Activated CD4-positive, alpha-beta T cell treated with anti-CD3 and anti-CD28 coated beads for 1 hour (primary cell): ENCODE data around the gene PNPLA7.
"Not testable (repeated sequence)": the region's sequence is repeated elsewhere in the genome, so short reads cannot be mapped to it uniquely, and the experiment has no call there.

Source experiments
- DNase-seq: peaks from one replicate; pipeline ENCODE4 v3.0.0-alpha.2; 2020

PNPLA7 gene

DNA sequence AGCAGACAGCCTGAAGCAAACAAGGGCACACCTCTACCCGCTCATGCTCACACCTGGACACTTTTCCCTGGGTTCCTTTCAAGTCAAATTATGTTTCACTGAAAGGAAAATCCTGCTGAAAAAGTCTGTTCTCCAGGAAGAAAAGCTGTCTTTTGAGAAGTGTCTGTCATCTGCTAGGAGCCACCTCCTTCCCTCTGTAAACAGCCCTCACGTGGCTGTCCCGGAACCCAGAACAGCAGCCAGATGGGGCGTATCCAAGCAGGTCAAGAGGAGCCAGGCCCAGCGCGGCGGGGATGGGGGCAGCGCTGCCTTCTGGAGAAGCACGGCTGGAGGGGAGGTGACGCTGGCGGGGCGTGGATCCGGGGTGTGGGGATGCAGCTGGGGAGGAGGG lies at the start of gene PNPLA7:
Gene PNPLA7 (minus strand): TSS at position 172 of the 391 bp plus-strand sequence. CDS start 205 bp downstream, outside the sequence.
- DNase-seq: peak; percentile 26

DNA sequence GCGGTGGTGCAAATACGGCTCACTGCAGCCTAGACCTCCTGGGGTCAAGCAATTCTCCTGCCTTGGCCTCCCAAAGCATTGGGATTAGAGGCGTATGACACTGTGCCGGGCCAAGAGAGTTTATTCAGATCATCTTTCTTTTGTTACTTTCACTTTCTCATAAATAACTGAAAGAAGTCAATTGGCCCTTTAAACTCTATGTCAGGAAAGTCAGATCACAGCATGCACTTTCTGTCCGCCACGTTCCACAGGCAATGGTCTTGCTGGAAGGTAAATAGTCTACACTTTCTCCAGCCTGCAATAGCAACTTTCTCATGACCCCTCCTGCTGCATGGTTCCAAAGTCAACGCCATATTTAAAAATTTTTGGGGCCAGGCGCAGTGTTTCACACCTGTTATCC lies 48.7 kb upstream of the PNPLA7 start:
- no peak for DNase-seq

DNA sequence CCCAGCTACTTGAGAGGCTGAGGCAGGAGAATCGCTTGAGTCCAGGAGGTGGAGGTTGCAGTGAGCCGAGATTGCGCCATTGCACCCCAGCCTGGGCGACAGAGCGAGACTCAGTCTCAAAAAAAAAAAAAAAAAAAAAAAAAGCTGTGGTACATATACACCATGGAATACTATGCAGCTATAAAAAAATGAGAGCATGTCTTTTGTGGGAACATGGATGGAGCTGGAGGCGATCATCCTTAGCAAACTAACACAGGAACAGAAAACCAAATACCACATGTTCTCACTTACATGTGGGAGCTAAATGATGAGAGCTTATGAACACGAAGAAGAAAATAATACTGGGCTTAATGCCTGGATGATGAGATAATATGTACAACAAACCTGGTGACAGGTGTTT lies 46.4 kb upstream of the PNPLA7 start:
- DNase-seq: not testable (repeated sequence)

DNA sequence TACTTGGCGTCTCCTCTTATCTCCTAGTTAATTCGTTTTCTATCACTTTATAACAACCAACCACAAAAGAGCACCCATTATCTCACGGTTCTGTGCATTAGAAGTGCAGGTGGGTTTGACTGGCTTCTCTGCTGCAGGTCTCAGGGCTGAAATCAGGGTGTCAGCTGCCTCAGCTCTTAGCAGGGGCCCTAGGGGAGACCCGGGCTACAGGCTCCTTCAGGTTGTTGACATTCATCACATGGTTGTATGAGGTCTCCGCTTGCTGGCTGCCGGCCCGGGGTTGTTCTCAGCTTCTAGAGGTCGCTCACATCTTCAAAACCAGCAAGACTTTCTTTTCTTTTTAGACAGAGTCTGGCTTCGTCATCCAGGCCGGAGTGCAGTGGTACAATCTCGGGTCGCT lies 43.0 kb upstream of the PNPLA7 start:
- no peak for DNase-seq

DNA sequence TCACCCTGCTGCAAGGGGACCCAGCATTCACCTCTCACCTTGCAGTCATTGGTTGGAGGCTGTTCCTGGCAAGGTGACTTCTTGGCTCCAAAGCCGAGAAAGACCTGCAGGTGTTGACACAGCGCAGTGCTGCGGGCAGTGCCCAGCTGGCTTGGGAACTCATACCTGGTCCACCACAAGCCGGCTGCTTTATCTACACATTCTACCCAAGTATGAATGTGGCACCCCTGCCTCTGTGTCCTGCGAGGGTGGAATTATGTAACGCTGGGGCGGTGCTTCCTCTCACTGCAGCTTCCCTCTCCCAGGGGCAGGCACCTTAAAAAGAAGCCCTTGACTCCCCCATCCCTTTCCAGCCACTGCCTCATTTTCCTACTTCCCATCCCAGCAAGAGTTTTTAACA lies 42.6 kb upstream of the PNPLA7 start:
- no peak for DNase-seq

DNA sequence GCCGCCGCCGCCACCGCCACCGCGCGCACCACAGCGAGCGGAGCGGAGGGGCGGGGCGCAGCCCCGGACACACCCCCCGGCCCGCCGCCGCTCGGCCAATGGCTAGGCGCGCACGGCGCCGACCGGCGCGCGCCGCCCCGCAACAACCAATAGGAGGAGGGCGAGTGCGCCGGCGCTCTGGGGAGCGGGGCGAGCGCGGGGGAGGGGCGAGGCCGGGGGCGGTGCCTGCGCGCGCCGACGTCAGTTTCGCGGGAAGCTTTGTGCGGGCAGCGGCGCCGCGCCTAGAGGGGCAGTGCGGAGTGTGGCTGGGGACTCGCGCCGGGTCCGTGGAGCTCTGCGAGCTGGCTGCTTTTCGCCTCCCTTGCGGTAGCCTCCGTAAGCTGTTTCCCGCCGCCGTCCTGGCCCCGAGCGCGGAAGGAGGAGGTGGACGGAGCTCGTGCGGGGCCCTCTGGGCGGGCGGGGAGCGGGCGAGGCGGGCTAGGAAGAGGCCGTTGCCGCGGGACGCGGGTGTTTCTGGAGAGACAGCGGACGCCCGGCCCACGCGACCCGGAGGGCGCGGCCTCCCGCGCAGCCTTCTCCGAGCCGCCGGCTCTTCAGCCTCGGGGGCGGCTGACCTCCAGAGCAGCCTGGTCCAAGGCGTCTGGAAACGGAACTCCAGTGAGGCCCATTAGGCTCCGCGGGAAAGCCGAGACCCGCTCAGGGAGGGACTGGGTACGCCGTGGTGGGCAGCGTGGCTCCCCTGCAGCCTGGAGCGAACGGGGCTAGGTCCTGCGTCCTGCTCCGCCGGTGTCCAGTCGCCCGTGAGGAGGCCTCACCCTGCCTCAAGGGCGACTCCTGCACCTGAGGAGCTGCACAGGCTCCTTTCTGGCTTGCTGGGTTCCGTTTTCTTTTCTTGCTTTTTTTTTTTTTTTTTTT lies 40.5 kb upstream of the PNPLA7 start, which contains the start of gene ZMYND19:
Gene ZMYND19 (minus strand): TSS at position 44 of the 915 bp plus-strand sequence. CDS start 249 bp downstream, outside the sequence.
- peak; percentile 85 for DNase-seq

DNA sequence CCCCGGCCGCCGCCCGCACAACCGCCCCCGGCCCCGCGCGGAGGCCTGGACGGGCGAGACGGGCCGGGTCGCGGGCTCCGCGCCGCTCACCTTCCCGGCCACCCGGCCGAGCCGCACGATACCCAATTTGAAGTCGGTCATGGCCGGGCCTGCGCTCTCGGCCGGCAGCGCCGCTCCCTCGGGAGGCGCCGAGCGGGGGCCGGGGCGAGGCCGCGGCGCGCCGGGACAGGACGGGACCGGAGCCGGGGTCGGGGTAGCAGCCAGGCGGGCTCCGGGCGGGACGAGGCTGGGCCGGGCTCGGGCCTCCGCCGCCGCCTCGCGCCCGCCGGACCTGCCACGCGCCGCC lies 39.9 kb upstream of the PNPLA7 start:
- no peak for DNase-seq

DNA sequence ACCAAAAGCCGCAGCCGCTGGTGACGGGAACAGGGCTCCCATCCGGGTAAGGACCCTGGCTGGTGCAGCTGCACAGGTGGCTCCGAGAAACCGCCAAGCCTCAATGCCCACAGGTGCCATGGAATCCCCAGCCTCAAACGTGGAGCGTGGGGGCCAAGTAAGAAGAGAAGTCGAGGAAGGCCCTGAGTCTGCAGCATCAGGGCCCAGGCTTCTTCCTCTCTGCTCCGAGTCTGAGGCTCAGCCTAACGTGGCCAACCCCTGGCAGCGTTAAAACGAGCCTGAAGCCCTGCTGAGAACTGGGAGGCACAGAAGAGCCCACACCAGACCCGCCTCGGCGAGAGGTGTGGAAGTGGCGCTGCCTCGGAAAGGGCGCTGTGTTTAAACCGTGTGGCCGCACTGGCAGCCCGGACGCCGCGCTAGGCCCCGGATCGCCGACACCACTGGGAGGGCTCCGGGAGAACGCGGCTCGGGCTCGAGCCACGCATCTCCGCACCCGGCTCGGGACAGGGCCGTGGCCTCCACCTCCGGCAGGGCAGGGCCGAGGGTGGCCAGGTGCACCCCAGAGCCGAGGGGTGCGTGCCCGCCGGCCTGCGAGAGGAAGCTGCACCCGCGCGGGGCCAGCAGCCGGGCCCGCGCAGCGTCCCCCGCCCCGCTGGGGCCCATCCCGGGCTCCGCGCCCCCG lies 39.4 kb upstream of the PNPLA7 start:
- DNase-seq: no peak

DNA sequence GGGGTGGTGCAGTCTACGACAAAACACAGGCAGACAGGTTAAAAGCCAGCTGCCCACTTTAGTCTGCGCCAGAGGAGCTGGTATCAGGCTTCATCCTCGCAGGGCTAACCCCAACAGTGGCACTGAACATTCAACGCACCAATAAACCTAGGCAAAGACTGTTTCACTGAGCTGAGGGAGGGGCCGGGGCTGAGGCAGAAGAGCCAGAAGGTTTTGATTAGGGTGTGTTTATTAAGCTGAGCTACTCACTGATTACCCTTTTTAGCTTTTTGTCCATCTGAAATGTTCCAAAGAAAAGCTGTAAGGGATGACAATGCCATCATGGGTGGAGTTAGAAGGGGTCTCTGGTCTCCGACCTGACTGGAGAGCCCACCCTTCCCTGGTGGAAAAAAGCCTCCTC lies 38.7 kb upstream of the PNPLA7 start:
- no peak for DNase-seq

DNA sequence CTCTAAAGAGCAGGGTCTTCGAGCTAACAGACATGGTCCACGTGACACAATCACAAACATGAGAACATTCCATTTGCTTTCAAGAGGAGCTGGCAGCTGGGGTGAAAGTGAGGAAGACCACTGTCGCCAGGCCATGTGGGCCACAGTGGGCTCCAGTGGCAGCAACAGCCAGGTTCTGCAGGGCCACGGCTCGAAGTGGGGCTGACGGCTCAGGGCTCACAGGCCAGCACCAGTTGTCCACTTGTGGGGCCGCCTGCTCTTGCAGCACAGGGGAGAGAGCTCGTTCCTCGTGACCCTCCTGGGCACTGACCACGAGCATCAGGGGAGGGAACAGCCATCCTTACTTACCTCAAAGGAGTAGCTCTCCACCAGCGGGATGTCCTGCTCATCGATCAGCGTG lies 38.1 kb upstream of the PNPLA7 start:
- DNase-seq: no peak

DNA sequence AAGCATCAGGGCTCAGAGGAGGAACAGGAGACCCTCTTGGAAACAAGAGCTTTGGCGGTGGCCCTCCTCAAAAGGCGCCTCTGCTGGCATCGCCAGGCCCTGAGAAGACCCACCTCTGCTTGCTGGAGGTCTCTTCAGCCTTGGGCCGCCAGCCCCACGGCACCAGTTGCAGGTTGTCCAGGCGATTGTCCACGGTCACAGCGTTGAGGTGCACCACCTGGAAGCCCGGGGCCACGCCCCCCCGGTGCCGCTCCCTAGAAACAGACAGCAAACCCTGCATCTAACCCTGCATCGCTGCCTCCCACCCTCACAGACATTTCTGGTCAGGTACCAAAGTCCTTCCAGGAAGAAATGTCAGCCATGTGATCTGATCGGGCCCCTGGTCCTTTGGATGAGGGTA lies 36.7 kb upstream of the PNPLA7 start:
- DNase-seq: no peak

DNA sequence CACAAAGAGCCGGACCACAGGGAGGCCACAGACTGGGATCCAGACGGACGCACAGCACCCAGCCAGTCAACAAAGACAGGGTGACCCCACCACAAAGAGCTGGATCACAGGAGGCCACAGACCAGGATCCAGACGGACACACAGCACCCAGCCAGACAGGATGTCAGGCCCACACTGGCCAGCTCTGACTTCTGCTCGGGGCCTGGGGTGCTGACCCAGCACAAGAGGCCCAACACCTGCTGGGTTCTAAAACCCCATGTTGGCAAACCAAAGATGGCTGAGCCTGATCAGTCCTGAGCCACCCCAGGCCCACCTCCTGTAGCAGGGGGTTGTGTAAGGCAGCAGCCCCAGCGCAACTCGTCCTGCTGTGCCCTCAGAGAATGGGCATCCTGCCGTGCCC lies 33.8 kb upstream of the PNPLA7 start:
- DNase-seq: no peak

DNA sequence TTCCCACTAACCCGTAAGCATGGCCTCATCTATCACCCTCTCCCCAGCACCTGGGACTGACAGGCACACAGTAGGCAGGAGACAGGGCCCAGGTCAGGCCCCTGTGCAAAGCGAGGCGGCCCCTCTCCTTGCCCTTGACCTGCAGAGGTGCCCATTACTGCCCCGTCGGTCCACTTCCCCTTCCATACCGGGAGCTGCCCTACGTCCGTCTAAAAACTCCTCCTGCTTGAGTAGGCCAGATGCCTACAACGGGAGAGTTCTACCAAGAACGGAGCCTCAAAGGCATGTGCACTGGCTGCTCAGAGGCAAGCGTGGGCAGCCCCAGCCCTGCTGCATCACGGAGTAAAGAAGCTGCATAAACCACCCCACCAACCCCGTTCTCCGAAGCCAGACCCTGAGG lies 33.1 kb upstream of the PNPLA7 start:
- DNase-seq: no peak

DNA sequence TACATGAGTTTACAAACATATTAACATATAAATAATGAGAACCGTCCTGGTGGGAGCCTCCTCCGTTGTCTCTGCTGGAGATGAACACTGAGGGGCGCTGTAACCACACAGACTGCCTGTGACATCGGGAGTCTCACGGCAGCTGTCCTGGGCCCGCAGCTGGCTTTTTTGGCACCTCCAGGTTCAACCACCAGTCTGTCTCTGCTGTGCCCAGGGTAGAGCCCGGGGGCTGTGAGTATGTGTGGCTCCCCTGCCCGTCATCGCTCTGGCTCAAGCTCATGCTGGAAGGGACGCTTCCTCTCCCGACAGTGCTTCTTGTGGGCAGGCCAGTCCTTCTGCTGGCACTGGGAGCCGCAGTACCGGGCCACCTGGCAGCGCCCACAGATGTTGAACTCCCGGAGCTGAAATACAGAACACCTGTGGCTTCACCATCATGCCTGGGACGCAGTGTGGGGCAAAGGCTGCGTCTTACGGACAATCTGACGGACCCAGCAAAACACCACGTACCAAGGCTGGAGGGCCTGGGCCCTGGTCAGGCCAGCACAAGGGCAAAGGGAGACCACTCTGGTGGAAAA lies 32.2 kb upstream of the PNPLA7 start:
- no peak for DNase-seq

DNA sequence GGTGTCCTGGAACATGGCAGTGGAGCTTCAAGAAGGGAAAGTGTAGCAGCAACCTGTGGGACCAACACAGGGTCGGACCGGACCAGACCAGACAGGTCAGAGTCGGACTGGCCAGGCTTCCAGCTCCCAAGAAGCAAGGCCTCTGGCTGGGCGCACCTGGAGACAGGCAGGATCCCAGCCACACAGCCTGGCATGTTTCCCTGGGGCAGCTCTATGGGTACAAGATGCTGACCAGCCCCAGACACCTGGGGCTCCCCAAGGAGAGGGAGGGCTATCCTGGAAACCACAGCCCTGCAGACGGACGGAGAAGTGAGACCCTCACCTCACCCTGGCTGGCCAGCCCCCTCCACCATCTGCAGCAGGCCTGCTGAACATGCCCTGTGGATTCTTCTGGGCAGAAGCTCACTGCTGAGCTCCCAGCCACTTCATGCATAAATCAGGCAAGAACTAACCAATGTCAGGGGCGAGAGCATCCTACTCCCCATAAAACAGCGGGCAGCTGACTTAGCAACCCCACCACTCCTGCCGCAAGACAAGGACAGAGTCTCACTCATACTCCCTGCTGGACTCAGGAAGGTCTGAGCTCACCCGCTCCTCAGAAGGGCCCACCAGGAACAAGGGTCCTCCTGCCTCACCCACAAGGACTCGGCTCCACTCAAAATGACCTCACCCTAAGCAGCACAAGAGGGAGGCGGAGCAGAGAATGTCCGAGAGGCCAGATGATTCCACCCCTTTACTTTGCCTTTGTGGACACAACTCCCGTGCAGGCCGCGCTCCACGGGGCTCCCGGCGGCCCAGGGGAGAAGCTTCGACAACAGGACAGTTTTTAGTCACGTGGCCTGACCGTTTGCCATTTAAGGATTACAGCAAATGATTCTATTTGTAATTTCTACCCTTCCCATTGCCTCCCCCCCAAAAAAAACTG lies 31.4 kb upstream of the PNPLA7 start:
- DNase-seq: no peak

DNA sequence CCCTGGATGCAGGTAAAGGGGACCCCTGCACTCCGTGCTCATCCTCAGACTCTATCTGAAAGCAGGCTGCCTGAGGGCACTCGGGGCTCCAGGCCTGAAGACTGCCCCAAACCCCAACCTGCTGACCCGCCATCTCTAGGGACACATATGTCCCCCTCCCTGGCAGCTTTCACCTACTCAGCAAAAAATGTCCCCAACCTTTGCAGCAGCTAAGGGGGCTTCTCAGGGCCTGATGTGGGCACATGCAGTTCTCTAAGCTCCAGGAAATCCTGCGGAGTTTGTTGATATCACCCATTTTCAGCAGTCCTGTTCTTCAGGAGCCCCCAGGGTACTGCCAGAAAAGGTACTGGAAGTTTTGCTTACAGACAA lies 30.7 kb upstream of the PNPLA7 start:
- DNase-seq: no peak

DNA sequence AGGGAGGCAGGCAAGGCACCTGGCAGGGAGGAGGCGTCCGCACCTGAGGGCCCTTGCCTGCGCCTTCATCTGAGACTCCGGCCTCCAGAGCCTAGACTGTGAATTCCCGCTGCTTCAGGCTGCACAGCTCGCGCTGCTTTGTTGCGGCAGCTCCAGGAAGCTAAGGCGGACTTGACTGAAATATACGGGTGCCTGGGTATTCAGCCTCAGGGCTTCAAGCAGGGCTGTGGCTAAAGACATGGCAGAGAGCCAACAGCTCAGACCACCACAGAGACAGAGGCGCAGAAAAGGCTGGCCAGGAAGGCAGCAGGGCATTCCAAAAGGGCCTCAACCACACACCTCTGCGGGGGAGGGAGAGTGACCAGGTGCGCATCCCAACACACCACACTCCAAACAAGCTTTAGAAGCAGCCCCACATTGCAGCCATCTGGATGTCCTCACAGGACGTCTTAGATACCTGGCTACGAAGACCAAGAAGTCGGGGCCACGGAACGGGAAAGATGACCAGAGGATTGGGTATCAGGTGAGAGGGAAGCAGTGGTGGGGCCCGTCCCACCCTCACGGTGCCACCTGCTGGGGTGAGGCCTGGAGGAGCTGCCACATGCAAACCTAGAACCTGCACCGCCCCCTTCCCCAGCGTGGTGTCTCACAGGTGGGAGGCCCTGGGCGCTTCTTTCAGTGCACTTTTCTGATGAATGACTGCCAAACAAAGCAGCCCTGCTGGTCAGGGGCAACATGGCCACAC lies 30.2 kb upstream of the PNPLA7 start:
- no peak for DNase-seq

DNA sequence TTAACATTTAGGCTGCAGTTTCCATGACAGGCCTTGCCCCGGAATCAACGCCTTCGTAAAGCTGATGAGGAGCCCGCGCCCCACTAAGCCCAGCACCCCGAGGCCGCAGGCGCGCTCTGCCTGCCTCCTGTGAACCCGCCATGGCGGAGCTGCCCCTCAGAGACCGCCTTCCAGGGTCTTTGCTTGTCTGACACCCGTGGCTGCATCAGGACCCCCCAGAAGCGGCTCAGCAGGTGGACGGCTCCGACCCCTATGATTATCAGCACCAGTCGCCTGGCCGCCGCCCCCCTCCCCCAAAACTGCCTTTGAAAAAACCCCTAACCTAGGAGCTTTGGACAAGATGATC lies 29.0 kb upstream of the PNPLA7 start:
- DNase-seq: no peak

DNA sequence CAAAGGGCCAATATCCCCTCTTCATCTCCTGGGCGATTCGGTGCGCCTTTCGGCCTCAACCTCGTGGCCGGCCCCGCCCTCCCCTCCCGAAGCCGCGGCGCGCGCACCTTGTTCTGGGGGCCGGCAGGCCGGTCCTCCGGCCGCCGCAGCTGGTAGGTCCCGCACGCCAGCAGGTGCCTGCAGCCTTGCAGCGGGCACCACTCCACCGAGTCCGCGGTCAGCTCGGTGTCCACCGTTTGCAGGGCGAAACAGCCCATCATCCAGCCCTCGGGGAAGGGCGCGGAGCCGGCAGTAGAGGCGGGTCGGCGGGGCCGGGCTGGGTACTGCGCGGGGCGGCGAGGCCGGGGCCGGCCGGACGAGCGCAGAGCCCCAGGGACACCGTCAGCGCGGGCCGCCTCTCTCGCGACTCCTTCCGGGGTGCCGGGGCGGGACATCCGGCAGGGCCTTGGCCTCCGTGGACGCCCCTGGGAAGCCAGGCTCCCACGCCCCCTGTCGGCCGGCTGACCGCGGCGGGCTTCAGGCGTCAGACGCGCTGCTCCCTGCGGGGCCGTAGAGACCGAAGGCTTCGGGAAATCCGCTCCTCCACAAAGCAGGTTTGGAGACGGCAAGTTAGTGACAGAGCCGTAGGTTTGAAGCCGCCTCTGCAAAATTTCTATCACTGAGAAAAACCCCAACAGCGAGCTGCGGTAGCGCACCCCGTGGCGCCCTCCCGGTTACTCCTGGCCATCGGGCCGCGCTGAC lies 28.5 kb upstream of the PNPLA7 start, which contains the start of gene DPH7:
Gene DPH7 (minus strand): TSS at position 408 of the 741 bp plus-strand sequence. CDS start 148 bp downstream, at position 260.
- DNase-seq: peak; percentile 90

DNA sequence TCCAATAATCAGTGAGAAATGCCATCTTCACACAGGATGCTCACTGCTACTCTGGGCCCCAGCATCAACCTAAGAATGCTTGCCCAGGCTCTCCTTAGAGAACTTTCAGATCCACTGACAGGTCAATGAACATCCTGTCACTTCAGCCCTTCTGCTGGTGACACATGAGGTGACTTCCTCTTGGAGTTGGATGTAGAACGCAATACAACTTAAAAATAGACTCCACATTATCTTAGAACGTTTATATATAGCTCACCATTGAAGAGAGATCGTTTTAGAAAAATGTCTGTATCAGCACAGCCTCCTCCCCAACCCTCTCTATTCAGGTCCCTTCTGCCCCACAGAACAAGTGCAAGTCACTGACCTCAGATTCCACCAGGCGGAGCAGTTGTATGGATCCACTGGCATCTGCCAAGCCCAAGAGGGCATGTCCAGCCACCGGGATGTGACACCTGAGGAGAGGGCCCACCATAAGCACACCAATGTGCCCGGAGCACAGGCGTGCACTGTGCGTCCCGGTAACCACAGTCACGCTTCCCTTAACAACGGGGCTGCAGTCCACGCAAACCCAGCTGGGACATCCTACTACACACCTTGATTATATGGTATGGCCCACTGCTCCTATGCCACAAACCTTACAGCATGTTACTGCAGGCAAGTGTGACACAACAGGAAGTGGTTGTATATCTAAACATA lies 25.7 kb upstream of the PNPLA7 start:
- DNase-seq: no peak

DNA sequence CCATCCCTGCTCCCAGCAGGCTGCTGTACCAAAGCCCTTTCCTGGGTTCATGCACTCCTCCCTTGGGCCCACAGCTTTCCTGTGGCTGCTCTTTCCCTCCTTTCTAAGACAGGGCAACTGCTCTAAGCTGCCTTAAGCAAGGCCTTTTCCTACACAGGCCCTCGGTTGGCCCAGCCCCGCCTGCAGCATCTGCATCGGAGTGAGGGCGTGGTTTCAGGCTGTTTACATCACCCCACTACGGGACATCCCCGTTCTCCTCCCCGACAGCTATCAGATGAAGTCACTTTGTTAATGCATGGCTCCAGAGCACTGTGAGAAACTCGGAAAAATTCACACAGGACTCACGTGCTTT lies 25.1 kb upstream of the PNPLA7 start:
- DNase-seq: no peak
